Body of pancreas (tissue), 4 donors: ENCODE measurements around the gene KIF1B.

Experiments
- POLR2A ChIP-seq, 3 donors: fragments of 450-650 bp; IDR thresholded peaks; one replicate each; pipeline ENCODE4 v1.6.1; 2016; ENCODE audit warnings: antibody characterized with exemption in 3 of 3, mild to moderate bottlenecking in 2 of 3
- TF ChIP-seq, protein P1 (sequence below), 7 experiments: fragments of 450-650 bp in 4 of 7; fragments of 200-600 bp in 3 of 7; sonication (generic) in 3 of 7; IDR thresholded peaks; one replicate each; pipeline ENCODE4 v1.5.1; 2016 to 2019; ENCODE audit warnings: antibody characterized with exemption in 7 of 7

DNA sequence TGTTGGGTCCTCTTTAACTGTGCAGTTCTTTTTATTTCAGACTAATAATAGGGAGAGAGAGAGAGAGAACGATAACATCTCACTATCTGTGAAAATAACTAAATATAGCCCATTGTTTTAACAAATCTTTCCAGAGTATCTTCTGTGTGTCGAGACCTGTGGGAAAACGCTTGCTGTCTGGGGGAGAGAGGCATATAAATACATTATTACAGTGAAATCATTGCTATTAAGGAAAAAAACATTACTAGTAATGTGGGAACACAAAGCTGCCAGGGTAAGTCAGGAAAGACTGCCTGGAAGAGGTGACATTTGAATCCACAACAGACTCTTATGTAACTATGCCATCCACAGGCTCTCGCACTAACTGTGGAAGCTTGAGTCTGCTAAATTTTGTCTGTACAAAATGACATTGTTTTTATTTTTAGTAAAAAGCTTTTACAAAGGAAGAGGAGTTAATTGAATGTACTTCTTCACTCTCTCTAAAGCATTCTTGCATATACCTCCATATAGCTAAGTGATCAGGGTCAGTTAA is 128.7 kb downstream of the KIF1B start:
- TF ChIP-seq, protein P1, sequence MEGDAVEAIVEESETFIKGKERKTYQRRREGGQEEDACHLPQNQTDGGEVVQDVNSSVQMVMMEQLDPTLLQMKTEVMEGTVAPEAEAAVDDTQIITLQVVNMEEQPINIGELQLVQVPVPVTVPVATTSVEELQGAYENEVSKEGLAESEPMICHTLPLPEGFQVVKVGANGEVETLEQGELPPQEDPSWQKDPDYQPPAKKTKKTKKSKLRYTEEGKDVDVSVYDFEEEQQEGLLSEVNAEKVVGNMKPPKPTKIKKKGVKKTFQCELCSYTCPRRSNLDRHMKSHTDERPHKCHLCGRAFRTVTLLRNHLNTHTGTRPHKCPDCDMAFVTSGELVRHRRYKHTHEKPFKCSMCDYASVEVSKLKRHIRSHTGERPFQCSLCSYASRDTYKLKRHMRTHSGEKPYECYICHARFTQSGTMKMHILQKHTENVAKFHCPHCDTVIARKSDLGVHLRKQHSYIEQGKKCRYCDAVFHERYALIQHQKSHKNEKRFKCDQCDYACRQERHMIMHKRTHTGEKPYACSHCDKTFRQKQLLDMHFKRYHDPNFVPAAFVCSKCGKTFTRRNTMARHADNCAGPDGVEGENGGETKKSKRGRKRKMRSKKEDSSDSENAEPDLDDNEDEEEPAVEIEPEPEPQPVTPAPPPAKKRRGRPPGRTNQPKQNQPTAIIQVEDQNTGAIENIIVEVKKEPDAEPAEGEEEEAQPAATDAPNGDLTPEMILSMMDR (IDR thresholded peaks at IDR 0.05) = no peak
- TF ChIP-seq POLR2A (IDR thresholded peaks at IDR 0.05) = no peak
